ENCODE data around the gene EGFR.

GRCh38 chr7:55212838-55213237, 194.0 kb downstream of the EGFR start:
- TF ChIP-seq CTCF (conservative IDR thresholded peaks at IDR 0.05 in 1 of 2, IDR thresholded peaks at IDR 0.05 in 1 of 2; ENCODE audit: low read depth in 1 of 2, low read length in 2 of 2) (no peak), EZH2 (IDR thresholded peaks at IDR 0.05; ENCODE audit: low read length, missing control alignments) (no peak)

Data from fibroblast of lung (primary cell).